GM20000 (cell line): ENCODE data around the gene CCDC60.

ENCODE experiments used
- DNase-seq: peaks from one replicate; pipeline ENCODE4 v3.0.0; 2012; ENCODE audit warnings: low spot score
- TF ChIP-seq, protein P1 (sequence below): IDR thresholded peaks from 2 replicates; pipeline ENCODE4 v1.5.1; 2012; ENCODE audit warnings: mild to moderate bottlenecking, control low read depth; ENCODE audit errors: extremely low read depth, missing control alignments

Gene CCDC60

DNA sequence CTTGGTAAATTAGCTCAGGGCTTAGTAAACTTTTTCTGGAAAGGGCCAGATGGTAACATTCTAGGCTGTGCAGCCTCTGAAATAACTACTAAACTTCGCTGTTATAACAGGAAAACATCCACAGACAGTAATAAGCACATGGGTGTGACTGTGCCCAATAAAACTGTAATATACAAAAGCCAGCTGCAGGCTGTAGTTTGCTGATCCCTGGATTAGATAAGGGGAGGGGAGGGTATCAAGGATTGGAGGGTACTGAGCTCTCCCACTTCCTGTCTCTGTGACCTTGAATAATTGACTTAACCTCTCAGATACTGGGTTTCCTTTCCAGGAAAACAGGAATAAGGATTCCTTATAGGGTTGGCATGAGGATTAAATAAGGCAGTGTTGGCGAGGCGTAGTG lies 81.2 kb downstream of the CCDC60 start:
- DNase-seq = no peak
- TF ChIP-seq, protein P1, sequence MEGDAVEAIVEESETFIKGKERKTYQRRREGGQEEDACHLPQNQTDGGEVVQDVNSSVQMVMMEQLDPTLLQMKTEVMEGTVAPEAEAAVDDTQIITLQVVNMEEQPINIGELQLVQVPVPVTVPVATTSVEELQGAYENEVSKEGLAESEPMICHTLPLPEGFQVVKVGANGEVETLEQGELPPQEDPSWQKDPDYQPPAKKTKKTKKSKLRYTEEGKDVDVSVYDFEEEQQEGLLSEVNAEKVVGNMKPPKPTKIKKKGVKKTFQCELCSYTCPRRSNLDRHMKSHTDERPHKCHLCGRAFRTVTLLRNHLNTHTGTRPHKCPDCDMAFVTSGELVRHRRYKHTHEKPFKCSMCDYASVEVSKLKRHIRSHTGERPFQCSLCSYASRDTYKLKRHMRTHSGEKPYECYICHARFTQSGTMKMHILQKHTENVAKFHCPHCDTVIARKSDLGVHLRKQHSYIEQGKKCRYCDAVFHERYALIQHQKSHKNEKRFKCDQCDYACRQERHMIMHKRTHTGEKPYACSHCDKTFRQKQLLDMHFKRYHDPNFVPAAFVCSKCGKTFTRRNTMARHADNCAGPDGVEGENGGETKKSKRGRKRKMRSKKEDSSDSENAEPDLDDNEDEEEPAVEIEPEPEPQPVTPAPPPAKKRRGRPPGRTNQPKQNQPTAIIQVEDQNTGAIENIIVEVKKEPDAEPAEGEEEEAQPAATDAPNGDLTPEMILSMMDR = no peak

DNA sequence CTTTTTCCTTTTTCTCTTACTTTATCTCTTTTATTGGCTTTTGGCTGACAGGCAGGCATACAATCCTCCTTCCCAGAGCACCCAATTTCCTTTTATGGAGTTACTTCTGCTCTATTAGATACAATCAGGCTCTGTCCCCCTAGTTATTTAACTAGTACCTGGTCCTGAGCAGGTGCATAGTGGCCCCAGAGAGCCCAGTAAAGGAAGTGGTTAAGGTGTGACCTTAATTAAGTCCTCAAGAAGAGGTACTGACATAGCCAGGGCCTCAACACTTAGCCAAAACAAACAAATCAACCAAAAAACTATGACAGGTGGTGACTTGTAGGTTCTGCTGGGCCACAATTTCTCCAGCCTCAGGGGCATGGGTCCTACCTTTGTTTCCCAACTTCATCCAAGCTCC lies 82.9 kb downstream of the CCDC60 start:
- no peak for DNase-seq
- TF ChIP-seq, protein P1 = no peak

DNA sequence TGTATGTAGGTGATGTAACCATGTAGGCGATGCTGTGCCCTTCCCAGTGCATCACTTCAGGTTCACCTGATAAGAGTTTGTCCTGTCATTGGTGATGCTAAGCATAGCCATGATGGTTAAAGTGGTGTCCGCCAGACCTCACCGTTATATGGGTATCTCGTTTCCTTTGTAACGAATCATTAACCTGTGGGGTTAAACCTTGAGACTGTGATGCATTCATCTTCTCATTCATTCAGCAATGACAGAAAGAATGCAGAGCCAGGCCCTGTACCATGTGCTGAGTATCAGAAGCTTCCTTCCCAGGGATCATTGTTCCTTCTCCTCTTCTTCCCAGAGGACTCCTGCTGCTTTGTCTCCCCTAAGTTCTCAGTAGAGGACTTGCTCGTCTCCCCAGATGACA lies 84.9 kb downstream of the CCDC60 start:
- no peak for DNase-seq
- TF ChIP-seq, protein P1 = no peak

- TF ChIP-seq, protein P1 = no peak
- no peak for DNase-seq
Measured at GRCh38 chr12:119423285-119423684, 88.8 kb downstream of the CCDC60 start.

GRCh38 chr12:119425623-119426022 lies 91.1 kb downstream of the CCDC60 start:
- TF ChIP-seq, protein P1 = no peak

DNA sequence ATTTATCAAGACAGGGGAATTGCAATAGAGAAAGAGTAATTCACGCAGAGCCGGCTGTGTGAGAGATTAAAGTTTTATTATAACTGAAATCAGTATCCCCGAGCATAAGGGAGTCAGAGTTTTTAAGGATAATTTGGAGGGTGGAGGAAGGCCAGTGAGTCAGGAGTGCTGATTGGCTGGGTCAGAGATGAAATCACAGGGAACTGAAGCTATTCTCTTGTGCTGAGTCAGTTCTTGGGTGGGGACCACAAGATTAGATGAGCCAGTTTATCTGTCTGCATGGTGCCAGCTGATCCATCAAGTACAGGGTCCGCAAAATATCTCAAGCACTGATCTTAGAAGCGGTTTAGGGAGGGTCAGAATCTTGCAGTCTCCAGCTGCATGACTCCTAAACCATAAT lies 96.6 kb downstream of the CCDC60 start:
- DNase-seq = no peak
- TF ChIP-seq, protein P1 = no peak

More at GRCh38 chr12:119425623-119426022, 91.1 kb downstream of the CCDC60 start:
- DNase-seq = no peak

DNA sequence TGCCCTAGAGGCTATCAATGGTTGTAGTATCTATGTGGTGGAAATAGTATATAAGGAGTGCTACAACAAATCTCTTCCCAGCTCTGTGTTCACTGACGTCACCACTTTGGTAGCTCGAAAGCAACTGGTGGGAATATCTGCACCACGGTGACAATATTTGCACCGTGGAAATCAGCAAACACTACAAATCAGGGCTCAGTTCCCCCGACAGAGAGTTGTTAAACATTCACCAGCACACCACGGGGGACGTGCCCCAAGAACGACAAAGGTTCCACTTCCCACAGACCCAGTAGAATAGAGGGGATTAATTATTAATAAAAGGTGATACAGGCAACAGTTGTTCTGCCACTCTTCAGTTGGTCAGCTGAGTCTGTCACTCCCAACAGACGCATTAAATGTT lies 98.4 kb downstream of the CCDC60 start:
- TF ChIP-seq, protein P1 = no peak
- no peak for DNase-seq
